Suprapubic skin (tissue), 4 donors: ENCODE data around the gene ATG3.

Experiments used
- EP300 ChIP-seq: sonication (generic); formaldehyde crosslinking; IDR thresholded peaks from one replicate; pipeline ENCODE4 v1.6.1; 2017; ENCODE audit warnings: antibody characterized with exemption
- POLR2A ChIP-seq, 2 donors: fragments of 450-650 bp; IDR thresholded peaks; one replicate each; pipeline ENCODE4 v1.6.1; 2017; ENCODE audit warnings: antibody characterized with exemption in 2 of 2, mild to moderate bottlenecking in 2 of 2, moderate library complexity in 2 of 2
- POLR2AphosphoS5 ChIP-seq, 3 donors: sonication (generic); formaldehyde crosslinking; IDR thresholded peaks; one replicate each; pipeline ENCODE4 v1.6.1; 2017; ENCODE audit warnings: antibody characterized with exemption in 3 of 3
- TF ChIP-seq, protein P1 (sequence below), 2 donors: fragments of 200-600 bp in 1 of 2; fragments of 450-650 bp in 1 of 2; sonication (generic) in 1 of 2; IDR thresholded peaks; one replicate each; pipeline ENCODE4 v1.5.1; 2016 to 2019; ENCODE audit warnings: antibody characterized with exemption in 2 of 2, mild to moderate bottlenecking in 1 of 2, moderate library complexity in 1 of 2

DNA sequence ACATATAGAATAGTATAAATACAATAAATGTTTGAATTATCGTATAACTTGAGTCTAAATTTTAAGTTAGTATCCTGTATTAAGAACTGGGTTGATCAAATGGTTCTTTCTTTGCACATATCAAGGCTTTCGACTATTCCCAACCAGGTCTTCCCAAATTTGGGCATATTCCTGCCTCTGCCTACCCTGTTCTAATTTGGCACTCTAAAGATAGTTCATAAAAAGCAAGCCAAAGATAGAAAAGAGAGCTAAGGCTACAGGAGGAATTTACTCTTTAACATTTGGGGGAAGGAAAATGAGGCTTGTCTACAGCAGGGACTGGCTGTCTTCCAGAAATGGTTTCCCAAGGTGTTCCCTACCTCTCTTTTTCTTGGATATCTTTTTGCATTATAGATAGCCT, 36.2 kb upstream of the ATG3 start:
- TF ChIP-seq POLR2AphosphoS5 (IDR thresholded peaks at IDR 0.05) (no peak), POLR2A (IDR thresholded peaks at IDR 0.05) (no peak), EP300 (no peak)
- TF ChIP-seq, protein P1, sequence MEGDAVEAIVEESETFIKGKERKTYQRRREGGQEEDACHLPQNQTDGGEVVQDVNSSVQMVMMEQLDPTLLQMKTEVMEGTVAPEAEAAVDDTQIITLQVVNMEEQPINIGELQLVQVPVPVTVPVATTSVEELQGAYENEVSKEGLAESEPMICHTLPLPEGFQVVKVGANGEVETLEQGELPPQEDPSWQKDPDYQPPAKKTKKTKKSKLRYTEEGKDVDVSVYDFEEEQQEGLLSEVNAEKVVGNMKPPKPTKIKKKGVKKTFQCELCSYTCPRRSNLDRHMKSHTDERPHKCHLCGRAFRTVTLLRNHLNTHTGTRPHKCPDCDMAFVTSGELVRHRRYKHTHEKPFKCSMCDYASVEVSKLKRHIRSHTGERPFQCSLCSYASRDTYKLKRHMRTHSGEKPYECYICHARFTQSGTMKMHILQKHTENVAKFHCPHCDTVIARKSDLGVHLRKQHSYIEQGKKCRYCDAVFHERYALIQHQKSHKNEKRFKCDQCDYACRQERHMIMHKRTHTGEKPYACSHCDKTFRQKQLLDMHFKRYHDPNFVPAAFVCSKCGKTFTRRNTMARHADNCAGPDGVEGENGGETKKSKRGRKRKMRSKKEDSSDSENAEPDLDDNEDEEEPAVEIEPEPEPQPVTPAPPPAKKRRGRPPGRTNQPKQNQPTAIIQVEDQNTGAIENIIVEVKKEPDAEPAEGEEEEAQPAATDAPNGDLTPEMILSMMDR (IDR thresholded peaks at IDR 0.05) = no peak
